Thyroid gland (tissue), 4 donors: ENCODE data around the gene MYH10.

Experiments used
- POLR2A ChIP-seq, 2 donors: fragments of 450-650 bp; IDR thresholded peaks; one replicate each; pipeline ENCODE4 v1.6.1; 2017; ENCODE audit warnings: antibody characterized with exemption in 2 of 2, mild to moderate bottlenecking in 2 of 2, moderate library complexity in 1 of 2
- TF ChIP-seq, protein P1 (sequence below), 6 experiments: fragments of 200-600 bp in 3 of 6; fragments of 450-650 bp in 3 of 6; sonication (generic) in 3 of 6; IDR thresholded peaks; one replicate each; pipeline ENCODE4 v1.5.1; 2016 to 2019; ENCODE audit warnings: antibody characterized with exemption in 6 of 6, mild to moderate bottlenecking in 2 of 6, inconsistent platforms in 1 of 6, moderate library complexity in 1 of 6

DNA sequence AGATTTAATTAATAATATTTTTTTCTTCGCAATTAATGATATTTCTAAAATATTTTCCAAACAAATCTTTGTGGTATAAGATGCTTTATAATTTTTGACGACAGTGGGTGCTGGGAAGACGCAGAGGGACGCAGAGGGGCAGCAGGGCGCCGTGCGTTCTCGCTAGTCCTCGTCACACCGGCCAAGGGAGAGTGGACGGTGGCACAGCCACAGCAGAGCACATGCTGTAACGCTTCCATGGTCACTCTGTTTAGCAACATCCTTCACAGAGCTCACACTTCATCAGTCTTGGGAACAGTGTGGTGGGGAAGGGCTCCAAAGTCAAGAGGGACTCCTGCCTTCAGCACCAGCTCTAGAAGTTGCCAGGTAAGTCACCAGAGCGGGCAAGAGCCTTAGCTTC is 134.4 kb downstream of the MYH10 start:
- TF ChIP-seq POLR2A (IDR thresholded peaks at IDR 0.05): no peak
- TF ChIP-seq, protein P1, sequence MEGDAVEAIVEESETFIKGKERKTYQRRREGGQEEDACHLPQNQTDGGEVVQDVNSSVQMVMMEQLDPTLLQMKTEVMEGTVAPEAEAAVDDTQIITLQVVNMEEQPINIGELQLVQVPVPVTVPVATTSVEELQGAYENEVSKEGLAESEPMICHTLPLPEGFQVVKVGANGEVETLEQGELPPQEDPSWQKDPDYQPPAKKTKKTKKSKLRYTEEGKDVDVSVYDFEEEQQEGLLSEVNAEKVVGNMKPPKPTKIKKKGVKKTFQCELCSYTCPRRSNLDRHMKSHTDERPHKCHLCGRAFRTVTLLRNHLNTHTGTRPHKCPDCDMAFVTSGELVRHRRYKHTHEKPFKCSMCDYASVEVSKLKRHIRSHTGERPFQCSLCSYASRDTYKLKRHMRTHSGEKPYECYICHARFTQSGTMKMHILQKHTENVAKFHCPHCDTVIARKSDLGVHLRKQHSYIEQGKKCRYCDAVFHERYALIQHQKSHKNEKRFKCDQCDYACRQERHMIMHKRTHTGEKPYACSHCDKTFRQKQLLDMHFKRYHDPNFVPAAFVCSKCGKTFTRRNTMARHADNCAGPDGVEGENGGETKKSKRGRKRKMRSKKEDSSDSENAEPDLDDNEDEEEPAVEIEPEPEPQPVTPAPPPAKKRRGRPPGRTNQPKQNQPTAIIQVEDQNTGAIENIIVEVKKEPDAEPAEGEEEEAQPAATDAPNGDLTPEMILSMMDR (IDR thresholded peaks at IDR 0.05): no peak
